Left renal cortex interstitium (tissue), 4 donors: Measurements from ENCODE around the gene MSI1. TPM values are rescaled to one million over a fixed set of nuclear protein-coding genes. Genes with fewer than 3 reads are reported as not detected.
A peak's percentile ranks its signal among the peaks of the same experiment; 100 is the strongest.

Experiments
- DNase-seq, 4 donors: peaks; one replicate each; pipeline ENCODE4 v3.0.0-alpha.2; 2013; ENCODE audit warnings: low read depth in 4 of 4, low spot score in 2 of 4, missing footprints in 1 of 4
- polyA plus RNA-seq, 4 donors: library from polyadenylated mRNA; unstranded; fragments of 120-200 nt; gene quantifications; one replicate each; pipeline ENCODE4 v1.2.1, GENCODE V29; 2013; ENCODE audit not compliant: insufficient read length in 4 of 4

Gene MSI1
- polyA plus RNA-seq, 4 donors = 16.8 to 31.9 (median 25.2) TPM

- no peak for DNase-seq
These were observed 40.7 kb downstream of the MSI1 start for GRCh38 chr12:120328228-120328627.

DNA sequence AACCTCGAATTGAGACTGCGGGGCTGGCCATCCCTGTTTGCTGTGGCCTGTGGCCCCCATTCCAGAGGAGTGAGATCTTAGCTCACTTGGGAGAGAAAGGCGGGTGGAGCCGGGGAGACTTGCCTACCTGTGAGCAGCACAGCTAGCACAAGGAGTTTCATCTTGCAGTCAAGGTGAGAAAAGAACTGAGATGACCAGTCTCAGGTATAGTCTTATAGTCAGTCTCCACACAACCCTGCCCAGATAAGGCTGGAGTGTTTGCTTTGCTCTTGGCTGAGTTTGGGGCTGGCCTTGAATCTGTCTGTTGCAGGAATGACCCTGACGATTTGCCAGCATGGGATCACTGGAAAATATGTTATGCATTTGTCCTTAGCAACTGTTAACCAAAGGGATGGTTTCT is 41.4 kb downstream of the MSI1 start, which contains the start of gene PLA2G1B:
Gene PLA2G1B, minus strand, starts transcription at position 187 of the 400 bp plus-strand sequence. Its CDS starts 26 bp downstream, at position 161.
- DNase-seq = no peak

DNA sequence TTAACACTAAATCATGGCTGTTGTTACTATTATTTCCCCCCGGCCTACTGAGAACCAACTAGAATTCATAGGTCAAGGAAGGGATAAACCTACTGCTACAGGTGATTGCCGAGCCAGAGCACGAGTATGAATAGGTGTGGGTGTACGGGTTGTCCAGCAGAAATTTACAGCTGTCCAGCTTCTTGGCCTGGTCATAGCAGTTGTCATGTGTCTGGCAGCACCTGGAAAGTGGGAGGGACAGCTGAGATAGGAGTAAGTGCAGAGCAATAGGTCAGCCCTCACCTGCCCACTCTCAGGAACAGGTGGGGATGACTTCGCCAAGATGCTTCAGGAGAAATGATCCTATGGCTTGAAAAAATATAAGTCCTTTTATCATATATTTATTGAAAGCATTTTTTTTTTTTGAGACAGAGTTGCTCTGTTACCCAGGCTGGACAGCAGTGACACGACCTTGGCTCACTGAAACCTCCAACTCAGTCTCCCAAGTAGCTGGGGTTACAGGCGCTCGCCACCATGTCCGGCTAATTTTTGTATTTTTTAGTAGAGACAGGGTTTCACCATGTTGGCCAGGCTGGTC is 44.0 kb downstream of the MSI1 start:
- no peak for DNase-seq

DNA sequence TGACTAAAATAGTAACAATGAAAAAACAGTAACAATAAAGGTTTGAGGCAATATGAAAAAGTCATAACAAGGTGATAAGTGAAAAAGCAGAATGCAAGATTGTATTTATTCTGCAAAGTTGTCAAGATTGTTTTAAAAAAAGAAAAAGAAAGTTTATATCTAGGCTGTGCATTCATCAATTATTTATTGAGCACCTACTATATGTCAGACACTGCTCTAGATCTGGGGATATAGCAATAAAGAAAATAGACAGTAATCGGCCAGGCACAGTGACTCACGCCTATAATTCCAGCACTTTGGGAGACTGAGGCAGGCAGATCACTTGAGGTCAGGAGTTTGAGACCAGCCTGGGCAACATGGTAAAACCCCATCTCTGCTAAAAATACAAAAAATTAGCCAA is 45.2 kb downstream of the MSI1 start:
- no peak for DNase-seq

GRCh38 chr12:120321382-120322202 is 47.4 kb downstream of the MSI1 start:
- DNase-seq = no peak

DNA sequence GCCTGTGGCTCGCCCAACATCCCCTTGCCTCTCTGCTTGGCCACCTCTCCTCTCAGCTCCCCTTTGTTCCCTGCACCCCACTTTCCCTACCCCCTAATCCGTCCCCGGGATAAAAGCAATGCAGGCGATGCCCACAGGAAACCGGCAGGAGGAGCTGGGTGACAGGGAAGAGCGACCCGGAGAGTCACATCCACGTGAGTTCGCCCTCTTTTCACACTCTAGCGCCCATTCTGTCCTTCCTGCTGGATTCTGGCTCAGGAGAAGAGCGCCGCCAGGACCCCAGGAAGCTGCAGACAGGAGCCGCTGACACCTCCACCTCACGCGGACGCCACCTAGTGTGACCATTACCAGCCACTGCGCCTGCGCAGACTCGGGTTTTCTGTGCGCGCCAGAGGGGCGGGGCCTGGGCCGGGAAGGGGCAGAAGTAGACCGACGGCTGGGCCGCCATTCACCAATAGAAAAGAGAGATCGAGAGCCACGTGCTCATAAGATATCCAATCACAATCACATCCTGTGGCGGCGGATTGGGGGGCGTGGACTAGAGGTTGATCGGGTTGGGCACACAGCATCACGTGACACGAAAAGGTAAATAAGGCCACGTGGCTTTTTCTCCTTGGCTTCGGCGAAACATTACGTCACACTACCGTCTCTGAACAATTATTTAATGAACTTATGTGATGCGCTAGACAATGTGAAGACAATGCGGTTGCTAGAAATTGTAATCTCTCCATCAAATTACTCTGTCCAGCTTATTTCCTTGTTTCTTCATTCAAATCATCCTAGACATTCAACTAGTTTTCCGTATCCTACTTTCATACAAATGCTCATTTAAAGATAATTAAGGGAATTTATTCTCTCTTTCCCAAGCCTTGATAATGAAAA is 51.5 kb downstream of the MSI1 start:
- peak; percentile 90 to 97 (median 96) for DNase-seq

GRCh38 chr12:120316798-120317223 is 52.2 kb downstream of the MSI1 start:
- peak in 1 of 4 donors; percentile 17 for DNase-seq

- no peak for DNase-seq
These were observed 54.7 kb downstream of the MSI1 start for GRCh38 chr12:120314220-120314619.

- DNase-seq = peak; percentile 83 to 96 (median 94)
These were observed 66.8 kb downstream of the MSI1 start, which contains the start of gene SIRT4 for GRCh38 chr12:120301962-120302815. Gene SIRT4, plus strand, starts transcription at chr12:120302321. Its CDS starts 1,241 bp downstream, at chr12:120303562.

- DNase-seq = peak; percentile 79 to 97 (median 80)
These were observed 76.1 kb downstream of the MSI1 start, which contains the start of gene RNU4-1 for GRCh38 chr12:120292661-120293531. Gene RNU4-1, minus strand, starts transcription at chr12:120293237.

- peak in 2 of 4 donors; percentile 11 to 20 for DNase-seq
These were observed 76.6 kb downstream of the MSI1 start for GRCh38 chr12:120292411-120292660.

Other genes starting within 250 kb of the MSI1 start
- gene GCN1, start 174.4 kb downstream of the MSI1 start, polyA plus RNA-seq = 10 to 100 TPM; 45.9 to 68.8 (median 54.6) TPM
- 1,000 to 10,000 TPM; 2,524 to 3,028 (median 2,862) TPM for gene RPLP0, start 168.1 kb downstream of the MSI1 start, polyA plus RNA-seq
- gene PXN, start 103.4 kb downstream of the MSI1 start, polyA plus RNA-seq = 10 to 100 TPM; 59.9 to 86.7 (median 69.9) TPM
- 1 to 10 TPM in 1 of 4 donors, under 1 TPM in 1, not detected in 2; 0.92 to 2.6 TPM for gene RNU4-2, start 77.3 kb downstream of the MSI1 start, polyA plus RNA-seq
- not detected for gene RNU4-1, start 75.9 kb downstream of the MSI1 start, polyA plus RNA-seq
- 1 to 10 TPM; 3.0 to 4.6 (median 4.4) TPM for gene SIRT4, start 66.8 kb downstream of the MSI1 start, polyA plus RNA-seq
- gene PLA2G1B, start 41.4 kb downstream of the MSI1 start, polyA plus RNA-seq = under 1 TPM in 3 of 4 donors, not detected in 1; 0.43 to 0.75 (median 0.65) TPM
- 100 to 1,000 TPM; 274 to 383 (median 330) TPM for gene COX6A1, start 68.9 kb upstream of the MSI1 start, polyA plus RNA-seq
- gene TRIAP1, start 77.2 kb upstream of the MSI1 start, polyA plus RNA-seq = 10 to 100 TPM; 35.0 to 48.4 (median 42.8) TPM
- gene GATC, start 77.3 kb upstream of the MSI1 start, polyA plus RNA-seq = 10 to 100 TPM; 30.5 to 36.9 (median 33.6) TPM
- 100 to 1,000 TPM; 212 to 273 (median 244) TPM for gene SRSF9, start 100.6 kb upstream of the MSI1 start, polyA plus RNA-seq
- gene DYNLL1, start 126.9 kb upstream of the MSI1 start, polyA plus RNA-seq = 100 to 1,000 TPM; 460 to 545 (median 496) TPM
- 10 to 100 TPM; 53.9 to 70.1 (median 66.9) TPM for gene COQ5, start 160.0 kb upstream of the MSI1 start, polyA plus RNA-seq
- gene RNF10, start 165.2 kb upstream of the MSI1 start, polyA plus RNA-seq = 100 to 1,000 TPM; 180 to 269 (median 215) TPM
- 10 to 100 TPM; 39.4 to 64.1 (median 51.7) TPM for gene POP5, start 212.2 kb upstream of the MSI1 start, polyA plus RNA-seq